Stimulated activated naive B cell treated with anti-CD40 and anti-IgM and Interleukin-4, amounts not matched to agents 10 μg/mL and 1 μg/mL and 100 μg/mL, for 72 hours (primary cell): ENCODE results near the gene CDC14C.
"Not testable (repeated sequence)": the region's sequence is repeated elsewhere in the genome, so short reads cannot be mapped to it uniquely, and the experiment has no call there.

Source experiments
- ATAC-seq, 2 donors: fragments of 150-1000 bp; cut with Tn5 transposase; replicated peaks; 2 replicates each; pipeline ENCODE4 v1.10.0; 2021; ENCODE audit warnings: moderate library complexity in 1 of 2
- DNase-seq: peaks from one replicate; pipeline ENCODE4 v3.0.0; 2021
- H3K27ac Mint-ChIP-seq: one replicate; pipeline ENCODE4 v1.8.0; 2022; ENCODE audit warnings: mild to moderate bottlenecking, mixed read lengths
- H3K27me3 Mint-ChIP-seq, 2 donors: one replicate each; pipeline ENCODE4 v1.8.0; 2022; ENCODE audit warnings: mixed read lengths in 2 of 2
- H3K36me3 Mint-ChIP-seq, 2 donors: one replicate each; pipeline ENCODE4 v1.8.0; 2022; ENCODE audit warnings: mixed read lengths in 2 of 2, mild to moderate bottlenecking in 1 of 2
- H3K4me1 Mint-ChIP-seq, 2 donors: one replicate each; pipeline ENCODE4 v1.8.0; 2022; ENCODE audit warnings: mixed read lengths in 2 of 2, mild to moderate bottlenecking in 1 of 2
- H3K4me3 Mint-ChIP-seq, 2 donors: one replicate each; pipeline ENCODE4 v1.8.0; 2022; ENCODE audit warnings: mild to moderate bottlenecking in 2 of 2, mixed read lengths in 2 of 2, moderate library complexity in 1 of 2
- H3K9me3 Mint-ChIP-seq, 2 donors: one replicate each; pipeline ENCODE4 v1.8.0; 2022; ENCODE audit warnings: mixed read lengths in 2 of 2, mild to moderate bottlenecking in 1 of 2

Gene CDC14C

DNA sequence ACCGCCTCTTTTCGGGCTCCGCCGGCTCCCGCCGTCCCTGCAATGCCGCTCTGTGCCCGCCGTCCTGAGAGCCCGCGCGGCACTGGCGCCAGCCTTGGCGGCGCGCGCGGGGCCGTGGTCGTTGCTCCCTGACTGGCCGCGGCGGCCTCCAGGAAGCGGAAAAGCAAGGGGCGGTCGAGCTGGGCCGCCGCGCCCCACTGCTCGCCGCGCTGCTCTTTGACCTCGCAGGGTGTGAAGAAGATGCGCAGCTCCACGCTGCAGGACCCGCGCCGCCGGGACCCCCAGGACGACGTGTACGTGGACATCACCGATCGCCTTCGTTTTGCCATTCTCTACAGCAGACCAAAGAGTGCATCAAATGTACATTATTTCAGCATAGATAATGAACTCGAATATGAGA, at the start of gene CDC14C:
CDC14C (plus strand) TSS at position 115 of the 400 bp plus-strand sequence; CDS start at position 241, 126 bp downstream.
- Mint-ChIP-seq H3K27me3 (no peaks in the 10 kb centered on the region), H3K4me1 (no peaks in the 10 kb centered on the region)

DNA sequence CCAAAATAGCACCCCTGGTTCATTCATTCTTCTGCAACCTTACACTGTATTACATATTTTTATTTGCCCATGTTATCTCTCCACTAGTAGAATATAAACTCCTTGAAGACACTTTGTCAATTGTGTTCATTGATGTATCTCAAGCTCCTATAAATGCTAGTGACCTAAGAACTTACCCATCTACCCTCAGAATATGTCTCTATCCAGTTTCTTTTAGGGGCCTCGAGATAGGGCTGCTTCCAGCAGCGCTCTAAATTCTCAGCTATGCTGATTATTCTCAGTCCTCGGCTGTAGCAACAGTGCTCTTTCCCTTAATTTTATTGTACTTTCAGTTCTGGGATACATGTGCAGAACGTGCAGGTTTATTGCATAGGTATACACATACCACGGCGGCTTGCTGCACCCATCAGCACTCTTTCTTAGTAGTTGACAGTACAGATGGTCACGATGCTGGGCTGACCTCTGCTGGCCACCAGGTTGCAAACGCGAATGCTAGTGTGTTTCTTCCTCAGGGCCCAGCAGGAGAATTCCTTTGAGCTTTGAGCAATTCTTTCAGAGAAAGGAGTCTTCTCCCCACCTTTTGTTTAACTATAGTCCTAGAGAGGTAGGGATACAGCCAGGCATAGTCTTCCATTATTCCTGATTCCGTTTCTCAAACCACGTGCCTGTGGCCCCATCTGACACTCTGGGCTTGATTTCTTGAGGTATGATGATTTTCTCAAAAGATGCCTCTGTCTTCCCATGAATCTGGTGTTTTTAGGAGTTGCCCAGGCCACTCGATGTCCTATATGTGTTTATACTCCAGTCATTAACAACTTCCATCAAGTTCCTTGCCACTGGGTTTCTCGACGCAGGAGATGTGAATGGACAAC, 49.1 kb upstream of the CDC14C start:
- Mint-ChIP-seq H3K36me3 (no peaks in the 10 kb centered on the region), H3K4me3 (no peak overlapping the region), H3K27me3 (no peaks in the 10 kb centered on the region), H3K4me1 (peaks cover 0 to 1% of the 10 kb centered on the region in 2 donors), H3K9me3 (no peaks in the 10 kb centered on the region), H3K27ac (no peak overlapping the region)
- DNase-seq (no peak), ATAC-seq (no peak)

More for the DNA sequence above, at the start of gene CDC14C:
- DNase-seq (no peak), ATAC-seq (no peak)
- H3K4me3 Mint-ChIP-seq: no peak within 1 kb of the TSS
- H3K27ac Mint-ChIP-seq: no peak within 1 kb of the TSS
- H3K9me3 Mint-ChIP-seq: no peaks in the 10 kb centered on the region
- H3K36me3 Mint-ChIP-seq: no peaks in the 10 kb centered on the region

DNA sequence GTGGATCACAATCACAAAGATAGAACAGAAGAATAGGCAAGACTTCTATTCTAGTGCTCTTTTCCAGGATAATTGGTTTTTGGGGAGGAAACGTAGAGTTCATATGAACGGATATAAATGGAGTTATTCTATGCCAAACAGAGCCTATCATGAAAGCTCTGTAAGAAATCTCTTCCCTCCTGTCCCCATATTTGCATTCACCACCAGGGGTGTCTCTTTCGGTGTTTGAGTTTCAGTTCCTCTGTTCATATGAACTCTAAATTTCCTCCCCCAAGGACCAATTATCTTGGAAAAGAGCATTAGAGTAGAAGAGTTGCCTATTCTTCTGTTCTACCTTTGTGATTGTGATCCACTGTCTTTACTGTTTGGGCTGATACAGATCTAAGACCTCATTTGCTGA, 48.3 kb upstream of the CDC14C start:
- no peak for DNase-seq
- no peaks in the 10 kb centered on the region for H3K4me1 Mint-ChIP-seq
- no peaks in the 10 kb centered on the region for H3K36me3 Mint-ChIP-seq
- H3K4me3 Mint-ChIP-seq: no peak overlapping the region
- ATAC-seq: no peak
- H3K27me3 Mint-ChIP-seq: no peaks in the 10 kb centered on the region
- no peak overlapping the region for H3K27ac Mint-ChIP-seq
- no peaks in the 10 kb centered on the region for H3K9me3 Mint-ChIP-seq

DNA sequence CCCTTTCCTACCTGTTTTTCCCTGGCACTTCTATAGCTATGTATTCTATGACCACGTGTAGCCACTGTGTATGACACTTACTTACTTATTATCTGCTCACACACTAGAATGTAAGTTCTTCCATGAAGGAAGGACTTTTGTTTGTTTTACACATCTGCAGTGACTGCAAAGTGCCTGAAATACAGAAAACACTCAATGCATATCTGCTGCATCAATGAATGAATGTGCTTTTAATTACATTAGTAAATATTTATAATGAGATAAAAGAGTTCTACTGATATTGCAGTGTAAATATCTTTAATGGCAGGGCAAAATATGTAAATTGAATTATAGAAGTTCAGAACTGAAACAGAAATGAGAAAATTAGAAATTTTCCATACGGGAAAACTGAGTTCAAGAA, 43.5 kb upstream of the CDC14C start:
- Mint-ChIP-seq H3K4me3 (no peak overlapping the region), H3K27me3 (no peaks in the 10 kb centered on the region), H3K36me3 (no peaks in the 10 kb centered on the region), H3K4me1 (no peaks in the 10 kb centered on the region), H3K9me3 (peaks cover 0 to 3% of the 10 kb centered on the region in 2 donors), H3K27ac (no peak overlapping the region)
- ATAC-seq (no peak), DNase-seq (no peak)

DNA sequence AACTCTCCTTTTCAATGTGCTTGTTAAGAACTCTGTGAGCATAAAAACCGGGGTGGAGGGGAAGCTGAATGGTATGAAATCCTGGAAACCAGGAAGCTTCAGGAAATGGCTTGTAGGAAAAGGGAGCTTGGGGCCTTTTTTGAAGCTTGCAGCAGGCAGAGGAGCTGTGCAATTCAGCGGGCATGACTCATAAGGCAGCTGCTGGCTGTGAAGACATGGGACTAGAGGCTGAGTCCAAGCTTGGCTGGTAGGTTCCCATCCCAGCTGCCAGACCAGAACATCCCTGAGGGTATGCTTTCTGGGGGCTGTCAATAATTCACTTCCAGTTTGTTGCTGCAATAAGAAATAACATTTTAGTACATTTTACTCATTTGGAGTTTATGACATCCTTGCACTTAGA, 36.8 kb upstream of the CDC14C start:
- H3K27ac Mint-ChIP-seq: no peak overlapping the region
- no peak for ATAC-seq
- no peaks in the 10 kb centered on the region for H3K4me1 Mint-ChIP-seq
- no peaks in the 10 kb centered on the region for H3K27me3 Mint-ChIP-seq
- peaks cover 13 to 14% of the 10 kb centered on the region in 2 donors for H3K9me3 Mint-ChIP-seq
- no peaks in the 10 kb centered on the region for H3K36me3 Mint-ChIP-seq
- no peak overlapping the region for H3K4me3 Mint-ChIP-seq
- DNase-seq: no peak

DNA sequence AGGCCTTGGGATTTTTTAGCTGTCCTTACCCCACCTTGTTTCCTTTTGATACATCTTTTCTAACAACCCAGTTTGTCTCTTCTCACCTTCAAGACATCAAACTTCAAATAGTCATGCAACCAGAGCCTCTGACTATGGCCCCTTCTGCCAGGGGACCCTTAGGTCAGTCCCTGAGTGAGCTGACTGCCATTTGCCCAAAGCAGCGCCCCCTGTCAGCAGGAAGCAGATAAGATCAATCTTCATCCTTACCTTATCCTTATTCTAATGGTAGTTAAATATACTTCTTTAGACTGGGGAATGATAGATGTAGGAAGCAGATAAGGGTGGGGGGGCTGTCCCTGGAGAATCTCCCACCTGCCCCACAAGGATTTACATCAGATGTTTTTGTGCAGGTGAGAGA, 29.8 kb upstream of the CDC14C start:
- Mint-ChIP-seq H3K9me3 (peaks cover 11 to 12% of the 10 kb centered on the region in 2 donors), H3K27ac (no peak overlapping the region), H3K27me3 (no peaks in the 10 kb centered on the region), H3K4me3 (no peak overlapping the region), H3K4me1 (no peaks in the 10 kb centered on the region), H3K36me3 (no peaks in the 10 kb centered on the region)
- DNase-seq (no peak), ATAC-seq (no peak)

DNA sequence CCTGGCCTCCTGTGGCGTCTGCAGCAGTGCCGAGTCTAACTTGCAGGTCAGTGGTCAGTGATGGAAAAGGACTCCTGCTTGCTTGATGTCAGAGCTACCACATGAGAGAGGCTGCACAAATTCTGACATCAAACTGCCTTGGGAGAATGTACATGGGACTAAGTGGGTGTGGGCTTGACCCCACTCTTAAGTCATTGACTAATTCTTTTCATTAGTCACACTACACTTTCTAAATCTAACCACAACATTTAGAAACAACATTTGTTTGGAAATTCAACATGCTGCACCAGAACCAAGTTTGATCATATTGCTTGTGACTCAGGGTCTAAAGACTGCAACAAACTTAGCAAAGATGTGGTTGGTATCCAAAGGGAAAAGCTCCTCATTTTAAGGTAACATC, 24.4 kb upstream of the CDC14C start:
- Mint-ChIP-seq H3K9me3 (peaks cover 0 to 2% of the 10 kb centered on the region in 2 donors), H3K4me3 (no peak overlapping the region), H3K4me1 (no peaks in the 10 kb centered on the region), H3K27me3 (no peaks in the 10 kb centered on the region), H3K36me3 (no peaks in the 10 kb centered on the region), H3K27ac (no peak overlapping the region)
- no peak for ATAC-seq
- no peak for DNase-seq

DNA sequence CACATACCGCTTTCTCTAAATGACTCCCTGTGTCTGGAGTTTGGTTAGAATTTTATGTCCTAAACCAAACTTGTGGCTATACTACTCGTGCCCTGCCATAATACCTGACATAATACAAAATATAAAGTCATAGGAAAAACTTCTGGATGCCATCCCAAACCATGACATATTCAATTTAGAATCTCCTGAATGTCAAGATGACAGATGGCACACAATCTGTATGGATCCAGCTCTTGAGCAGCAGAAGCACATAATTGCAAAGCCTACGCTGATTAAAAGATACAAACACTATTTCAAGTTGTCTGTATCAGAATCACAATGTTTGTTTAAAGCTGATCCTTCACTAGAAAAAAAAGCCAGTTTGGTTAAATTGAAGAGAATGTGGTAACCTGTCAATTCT, 22.4 kb upstream of the CDC14C start:
- Mint-ChIP-seq H3K4me1 (no peaks in the 10 kb centered on the region), H3K27me3 (no peaks in the 10 kb centered on the region), H3K27ac (no peak overlapping the region), H3K9me3 (peaks cover 4% of the 10 kb centered on the region in 2 donors), H3K36me3 (no peaks in the 10 kb centered on the region), H3K4me3 (no peak overlapping the region)
- ATAC-seq (no peak), DNase-seq (no peak)

DNA sequence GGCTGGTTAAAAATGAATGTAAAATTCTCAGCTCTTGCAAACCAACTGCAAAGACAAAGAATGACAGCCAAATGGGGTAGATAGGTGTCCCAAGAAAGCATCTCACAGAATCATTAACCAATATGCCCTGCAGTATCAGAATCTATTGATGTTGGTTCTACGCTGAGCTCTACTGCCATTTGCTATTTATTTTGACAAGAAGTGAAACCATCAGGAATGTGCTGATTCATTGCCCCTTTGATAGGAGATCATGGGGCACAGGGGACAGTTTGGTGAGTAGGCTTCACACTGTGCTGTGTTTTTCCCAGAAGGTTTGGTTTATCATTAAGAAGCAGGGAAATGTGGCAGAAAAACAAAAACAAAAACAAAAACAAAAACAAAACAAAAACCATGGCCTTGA, 19.4 kb upstream of the CDC14C start:
- DNase-seq (no peak), ATAC-seq (no peak)
- Mint-ChIP-seq H3K9me3 (peaks cover 7 to 16% of the 10 kb centered on the region in 2 donors), H3K27me3 (no peaks in the 10 kb centered on the region), H3K36me3 (no peaks in the 10 kb centered on the region), H3K4me3 (no peak overlapping the region), H3K27ac (no peak overlapping the region), H3K4me1 (no peaks in the 10 kb centered on the region)

DNA sequence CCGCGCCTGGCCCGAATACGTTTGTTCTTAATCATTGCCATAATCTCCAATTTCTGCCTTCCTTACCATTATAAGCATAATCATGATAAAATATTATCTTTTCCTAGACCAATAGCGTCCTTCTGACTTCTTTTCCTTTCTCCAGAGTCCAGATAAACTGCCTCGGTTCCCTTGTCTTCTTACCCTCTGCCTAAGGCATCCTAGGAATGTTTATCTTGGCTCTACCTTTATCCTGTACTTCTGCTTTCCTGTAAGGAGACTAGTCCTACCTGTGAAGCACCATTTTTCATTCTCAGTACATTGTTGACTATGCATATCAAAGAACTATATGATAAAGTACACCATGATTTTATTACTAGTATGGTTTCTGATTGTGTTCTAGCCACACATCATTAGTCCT, 18.7 kb upstream of the CDC14C start:
- not testable (repeated sequence) for DNase-seq, H3K4me1 Mint-ChIP-seq, H3K36me3 Mint-ChIP-seq, H3K27me3 Mint-ChIP-seq, H3K27ac Mint-ChIP-seq, ATAC-seq, H3K4me3 Mint-ChIP-seq
- peaks cover 7 to 16% of the 10 kb centered on the region in 2 donors for H3K9me3 Mint-ChIP-seq

DNA sequence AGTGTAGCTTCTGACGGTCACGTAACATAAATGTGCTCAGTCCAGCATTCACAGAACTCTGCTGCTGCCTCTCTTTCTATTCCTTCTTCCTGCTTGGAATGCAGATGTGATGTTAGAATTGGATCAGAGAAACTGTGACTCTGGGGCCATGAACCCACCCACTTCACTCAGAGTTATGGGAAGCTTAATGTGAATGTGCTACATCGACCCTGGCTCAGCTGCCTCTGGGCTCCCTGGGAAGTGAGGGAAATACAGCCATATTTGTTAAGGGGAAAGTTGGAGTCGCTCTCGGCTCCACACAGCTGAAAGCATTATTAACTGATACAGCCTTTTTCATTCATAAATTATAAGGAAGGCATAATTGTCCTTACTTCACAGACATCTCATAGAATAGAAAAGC, 14.5 kb upstream of the CDC14C start:
- H3K4me3 Mint-ChIP-seq, H3K4me1 Mint-ChIP-seq, ATAC-seq, H3K27me3 Mint-ChIP-seq, H3K36me3 Mint-ChIP-seq, H3K27ac Mint-ChIP-seq, DNase-seq: not testable (repeated sequence)
- H3K9me3 Mint-ChIP-seq: peaks cover 15 to 21% of the 10 kb centered on the region in 2 donors

DNA sequence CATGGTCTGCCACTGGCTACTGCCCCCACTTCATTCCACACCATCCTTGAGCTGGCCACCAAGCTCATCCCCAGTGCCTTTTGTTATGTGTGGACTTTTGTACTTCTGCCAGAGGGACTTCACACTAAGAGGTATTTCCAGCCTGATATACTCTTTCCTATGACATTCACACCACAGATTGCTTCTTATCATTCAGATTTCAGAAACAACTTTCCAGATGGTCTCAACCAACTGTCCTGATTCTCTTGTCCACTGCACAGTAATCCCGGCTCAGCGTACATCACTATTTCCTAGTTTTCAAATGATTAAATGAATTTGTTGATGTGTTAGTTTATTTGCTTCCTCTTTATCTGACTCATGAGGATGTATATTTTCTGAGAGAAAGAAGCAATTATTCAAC, 7.1 kb downstream of the CDC14C start:
- no peaks in the 10 kb centered on the region for H3K27me3 Mint-ChIP-seq
- no peak for ATAC-seq
- H3K9me3 Mint-ChIP-seq: peaks cover 0 to 6% of the 10 kb centered on the region in 2 donors
- no peak for DNase-seq
- H3K4me1 Mint-ChIP-seq: no peaks in the 10 kb centered on the region
- no peak overlapping the region for H3K4me3 Mint-ChIP-seq
- H3K27ac Mint-ChIP-seq: no peak overlapping the region
- H3K36me3 Mint-ChIP-seq: no peaks in the 10 kb centered on the region

DNA sequence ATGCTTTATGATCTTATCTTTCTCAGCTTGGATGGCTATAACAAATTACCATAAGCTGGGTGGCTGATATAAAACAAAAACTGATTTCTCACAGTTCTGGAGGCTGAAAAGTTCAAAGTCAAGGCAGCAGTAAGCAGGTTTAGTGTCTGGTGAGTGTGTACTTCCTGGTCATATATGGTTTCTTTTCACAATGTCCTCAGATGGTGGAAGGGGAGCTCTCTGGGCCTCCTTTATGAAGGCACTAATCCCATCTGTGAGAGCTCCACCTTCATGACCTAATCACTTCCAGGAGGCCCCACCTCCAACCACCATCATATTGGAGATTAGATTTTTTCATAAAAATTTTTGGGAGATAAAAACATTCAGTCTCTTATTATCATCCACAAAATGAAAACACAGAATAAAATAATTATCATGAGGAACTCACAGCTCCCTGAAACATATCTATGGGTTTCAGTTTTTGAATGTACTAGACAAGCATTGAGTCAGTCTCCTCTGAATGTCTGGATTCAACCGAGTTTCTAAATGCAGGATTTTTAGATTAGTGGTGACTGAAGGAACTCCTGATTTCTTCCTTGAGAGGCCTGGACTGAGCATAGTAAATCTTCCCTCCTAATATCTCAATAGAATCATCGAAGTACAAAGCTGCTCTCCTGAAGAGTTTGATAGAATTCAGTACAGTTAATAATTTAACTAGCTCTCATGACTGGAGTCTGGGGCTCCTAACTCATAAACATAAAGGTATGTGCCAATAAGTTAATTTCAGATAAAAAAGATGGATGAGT, 8.0 kb downstream of the CDC14C start:
- H3K36me3 Mint-ChIP-seq: no peaks in the 10 kb centered on the region

DNA sequence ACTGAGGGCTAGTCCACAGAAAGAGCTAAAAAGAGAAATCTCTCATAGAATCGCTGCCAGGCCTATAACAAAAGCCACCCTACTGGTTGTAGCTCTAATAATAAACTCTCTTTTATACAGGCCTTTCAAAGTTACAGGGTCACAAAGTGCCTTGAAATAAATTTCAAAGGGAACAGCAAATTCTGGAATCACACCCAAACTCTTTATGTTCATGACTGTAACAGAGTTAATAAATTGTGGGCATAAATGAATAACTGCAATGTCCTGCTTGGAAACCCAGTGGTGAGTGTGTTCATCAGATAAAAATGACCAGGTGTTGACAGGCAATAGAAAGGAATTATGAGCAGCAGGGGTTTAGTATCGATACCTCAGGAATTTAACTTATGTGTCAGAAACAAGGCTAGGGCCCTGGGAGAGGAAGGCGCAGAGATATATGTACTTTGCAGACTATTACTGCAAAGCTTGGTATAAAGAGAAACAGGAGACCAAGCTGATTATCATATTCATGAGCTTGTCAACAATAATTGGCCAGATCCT, 9.3 kb downstream of the CDC14C start:
- H3K36me3 Mint-ChIP-seq: no peaks in the 10 kb centered on the region
- no peak for ATAC-seq
- no peak overlapping the region for H3K4me3 Mint-ChIP-seq
- peaks cover 0 to 6% of the 10 kb centered on the region in 2 donors for H3K9me3 Mint-ChIP-seq
- no peak for DNase-seq
- H3K4me1 Mint-ChIP-seq: no peaks in the 10 kb centered on the region
- H3K27ac Mint-ChIP-seq: no peak overlapping the region
- H3K27me3 Mint-ChIP-seq: no peaks in the 10 kb centered on the region

More for the DNA sequence above, 8.0 kb downstream of the CDC14C start:
- Mint-ChIP-seq H3K4me1 (no peaks in the 10 kb centered on the region), H3K27ac (no peak overlapping the region), H3K4me3 (no peak overlapping the region), H3K27me3 (no peaks in the 10 kb centered on the region), H3K9me3 (peaks cover 0 to 6% of the 10 kb centered on the region in 2 donors)
- ATAC-seq (no peak), DNase-seq (no peak)
